KMS-11 (cell line): Measurements from ENCODE around the gene GLTPD2.

Experiments used
- H2AFZ ChIP-seq: fragments of 200-600 bp; sonication (generic); 2 replicates; pipeline ENCODE4 v1.6.1; 2016; ENCODE audit warnings: antibody characterized with exemption, mixed run types, low read depth
- H3K27ac ChIP-seq: fragments of 200-600 bp; sonication (generic); 2 replicates; pipeline ENCODE4 v1.6.1; 2016; ENCODE audit warnings: mild to moderate bottlenecking, mixed run types
- H3K27me3 ChIP-seq: fragments of 200-600 bp; sonication (generic); 2 replicates; pipeline ENCODE4 v1.6.1; 2017; ENCODE audit warnings: mild to moderate bottlenecking, low read depth, mixed run types, moderate library complexity; ENCODE audit not compliant: insufficient read depth
- H3K36me3 ChIP-seq: fragments of 200-600 bp; sonication (generic); 2 replicates; pipeline ENCODE4 v1.6.1; 2017; ENCODE audit warnings: mild to moderate bottlenecking, mixed run types; ENCODE audit not compliant: insufficient read depth
- H3K4me1 ChIP-seq: fragments of 200-600 bp; sonication (generic); 2 replicates; pipeline ENCODE4 v1.6.1; 2016; ENCODE audit warnings: mild to moderate bottlenecking, low read depth, mixed run types; ENCODE audit not compliant: poor library complexity, severe bottlenecking
- H3K4me2 ChIP-seq: fragments of 200-600 bp; sonication (generic); 2 replicates; pipeline ENCODE4 v1.7.0; 2016; ENCODE audit warnings: mild to moderate bottlenecking, mixed run types
- H3K4me3 ChIP-seq: fragments of 200-600 bp; sonication (generic); IDR thresholded peaks from 2 replicates; pipeline ENCODE4 v1.6.1; 2017; ENCODE audit warnings: low read depth, low read length, mixed read lengths; ENCODE audit not compliant: insufficient read depth
- H3K79me2 ChIP-seq: fragments of 200-600 bp; sonication (generic); 2 replicates; pipeline ENCODE4 v1.6.1; 2016; ENCODE audit warnings: low read depth, mixed run types; ENCODE audit not compliant: insufficient read depth
- H3K9ac ChIP-seq: fragments of 200-600 bp; sonication (generic); 2 replicates; pipeline ENCODE4 v1.6.1; 2016; ENCODE audit warnings: mild to moderate bottlenecking, mixed run types
- H4K20me1 ChIP-seq: fragments of 200-600 bp; sonication (generic); 2 replicates; pipeline ENCODE4 v1.6.1; 2016; ENCODE audit warnings: mild to moderate bottlenecking, mixed run types; ENCODE audit not compliant: insufficient read depth
- TF ChIP-seq, protein P1 (sequence below): fragments of 200-600 bp; sonication (generic); conservative IDR thresholded peaks from 2 replicates; pipeline ENCODE4 v1.6.1; 2017; ENCODE audit warnings: low read depth, mild to moderate bottlenecking, antibody characterized with exemption, low read length, moderate library complexity, mixed read lengths

GLTPD2 gene

DNA sequence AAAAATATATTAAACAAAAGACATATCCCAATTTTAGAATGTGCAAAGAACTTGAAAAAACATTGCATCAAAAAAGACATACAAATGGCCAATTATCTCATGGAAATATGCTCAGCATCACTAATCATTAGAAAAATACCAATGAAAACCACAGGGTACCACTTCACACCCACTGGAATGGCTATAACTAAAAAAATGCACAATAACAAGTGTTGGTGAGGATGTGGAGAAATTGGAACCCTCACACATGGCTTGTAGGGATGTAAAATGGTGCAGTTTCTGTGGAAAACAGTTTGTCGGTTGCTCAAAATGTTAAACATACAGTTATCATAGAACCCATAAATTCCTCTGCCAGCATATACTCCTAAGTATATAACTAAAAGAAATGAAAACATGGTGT lies 6.4 kb downstream of the GLTPD2 start:
- no peaks in the 10 kb centered on the region for H3K36me3 ChIP-seq
- no peaks in the 10 kb centered on the region for H4K20me1 ChIP-seq
- no peaks in the 10 kb centered on the region for H3K79me2 ChIP-seq
- H3K4me3 ChIP-seq = no peak overlapping the region
- H3K4me2 ChIP-seq = no peak overlapping the region
- H3K27me3 ChIP-seq = no peaks in the 10 kb centered on the region
- H2AFZ ChIP-seq = no peak overlapping the region
- H3K27ac ChIP-seq = no peak overlapping the region
- H3K4me1 ChIP-seq = peaks cover 4% of the 10 kb centered on the region
- no peak overlapping the region for H3K9ac ChIP-seq
- TF ChIP-seq, protein P1, sequence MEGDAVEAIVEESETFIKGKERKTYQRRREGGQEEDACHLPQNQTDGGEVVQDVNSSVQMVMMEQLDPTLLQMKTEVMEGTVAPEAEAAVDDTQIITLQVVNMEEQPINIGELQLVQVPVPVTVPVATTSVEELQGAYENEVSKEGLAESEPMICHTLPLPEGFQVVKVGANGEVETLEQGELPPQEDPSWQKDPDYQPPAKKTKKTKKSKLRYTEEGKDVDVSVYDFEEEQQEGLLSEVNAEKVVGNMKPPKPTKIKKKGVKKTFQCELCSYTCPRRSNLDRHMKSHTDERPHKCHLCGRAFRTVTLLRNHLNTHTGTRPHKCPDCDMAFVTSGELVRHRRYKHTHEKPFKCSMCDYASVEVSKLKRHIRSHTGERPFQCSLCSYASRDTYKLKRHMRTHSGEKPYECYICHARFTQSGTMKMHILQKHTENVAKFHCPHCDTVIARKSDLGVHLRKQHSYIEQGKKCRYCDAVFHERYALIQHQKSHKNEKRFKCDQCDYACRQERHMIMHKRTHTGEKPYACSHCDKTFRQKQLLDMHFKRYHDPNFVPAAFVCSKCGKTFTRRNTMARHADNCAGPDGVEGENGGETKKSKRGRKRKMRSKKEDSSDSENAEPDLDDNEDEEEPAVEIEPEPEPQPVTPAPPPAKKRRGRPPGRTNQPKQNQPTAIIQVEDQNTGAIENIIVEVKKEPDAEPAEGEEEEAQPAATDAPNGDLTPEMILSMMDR = no peak

DNA sequence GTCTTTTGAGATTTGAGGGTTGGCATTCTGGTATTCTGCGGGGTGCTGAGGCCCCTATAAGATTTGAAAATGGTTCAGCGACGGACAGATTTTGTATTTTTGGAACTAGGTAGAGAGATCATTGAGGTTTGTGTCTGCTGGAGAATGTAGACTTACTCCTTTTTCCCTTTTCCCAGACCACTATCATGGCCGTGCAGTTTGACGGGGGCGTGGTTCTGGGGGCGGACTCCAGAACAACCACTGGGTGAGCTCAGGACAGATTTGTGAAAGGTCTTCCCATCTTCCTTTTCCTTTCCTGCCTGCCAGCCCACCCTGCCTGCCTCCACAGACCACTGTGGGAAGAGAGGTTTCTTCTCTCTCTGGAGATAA lies 7.8 kb downstream of the GLTPD2 start:
- Histone ChIP-seq H3K9ac (peak overlapping the region; percentile 61; the same call in 1 of the 2 replicates), H4K20me1 (no peaks in the 10 kb centered on the region), H3K27ac (peak overlapping the region; percentile 35; the same call in 1 of the 2 replicates), H3K36me3 (no peaks in the 10 kb centered on the region), H3K4me2 (peak overlapping the region; percentile 25; the same call in 1 of the 2 replicates), H2AFZ (no peak overlapping the region), H3K27me3 (no peaks in the 10 kb centered on the region), H3K79me2 (no peaks in the 10 kb centered on the region), H3K4me1 (peaks cover 15% of the 10 kb centered on the region), H3K4me3 (no peak overlapping the region)
- TF ChIP-seq, protein P1 = no peak

- Histone ChIP-seq H3K4me1 (peaks cover 16% of the 10 kb centered on the region), H3K4me2 (peak overlapping the region; percentile 51), H2AFZ (peak overlapping the region; percentile 10; the same call in 1 of the 2 replicates), H3K27me3 (no peaks in the 10 kb centered on the region), H3K27ac (peak overlapping the region; percentile 85), H3K79me2 (no peaks in the 10 kb centered on the region), H3K36me3 (no peaks in the 10 kb centered on the region), H4K20me1 (no peaks in the 10 kb centered on the region), H3K9ac (peak overlapping the region; percentile 53; the same call in 1 of the 2 replicates), H3K4me3 (no peak overlapping the region)
- TF ChIP-seq, protein P1 = no peak
Observed at GRCh38 chr17:4800462-4801196, 11.9 kb downstream of the GLTPD2 start.

DNA sequence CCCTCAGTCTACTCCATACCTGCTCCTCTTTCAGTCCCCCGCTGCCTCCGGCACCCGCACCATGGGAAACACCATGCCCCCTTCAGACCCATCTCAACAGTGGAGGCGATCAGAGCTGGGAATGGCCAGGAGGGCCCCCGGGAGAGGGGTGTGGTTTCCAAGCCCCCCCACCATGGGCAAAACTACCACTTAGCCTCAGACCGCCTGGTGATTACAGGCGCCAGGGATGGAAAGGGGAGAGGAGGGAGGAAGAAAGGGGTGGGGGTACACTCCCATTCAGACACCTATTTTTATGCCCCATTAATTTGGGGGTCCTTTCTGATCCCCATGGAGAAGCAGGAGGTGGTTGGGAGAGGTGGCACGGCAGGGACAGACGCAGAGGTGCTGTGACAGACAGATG lies 13.5 kb downstream of the GLTPD2 start, which contains the start of gene C17orf114:
Gene C17orf114 (minus strand): TSS at position 101 of the 400 bp plus-strand sequence.
- Histone ChIP-seq H4K20me1 (no peaks in the 10 kb centered on the region), H3K27ac (peak within 1 kb of the TSS; percentile 85), H3K4me2 (peak within 1 kb of the TSS; percentile 51; the same call in 1 of the 2 replicates), H3K9ac (peak within 1 kb of the TSS; percentile 53; the same call in 1 of the 2 replicates), H3K27me3 (no peaks in the 10 kb centered on the region), H3K79me2 (no peaks in the 10 kb centered on the region), H3K36me3 (no peaks in the 10 kb centered on the region), H2AFZ (no peak within 1 kb of the TSS), H3K4me1 (peaks cover 19% of the 10 kb centered on the region), H3K4me3 (no peak within 1 kb of the TSS)
- TF ChIP-seq, protein P1 = no peak
